ENCODE results near the gene MYOCD. TPM values are rescaled to one million over a fixed set of nuclear protein-coding genes. Genes with fewer than 3 reads are reported as not detected.
A peak's percentile ranks its signal among the peaks of the same experiment; 100 is the strongest.

The MYOCD gene
- total and polyA plus RNA-seq, 2 experiments from 2014 or later, result under 0.01 to 0.09 TPM

- in situ Hi-C loops (cut with MboI), result no loop called here
- no peak overlapping the region for H3K4me2 ChIP-seq (ENCODE audit: unreplicated experiment)
- no peaks in the 10 kb centered on the region for H3K27me3 ChIP-seq (replicated peaks; ENCODE audit: insufficient read depth)
- TF ChIP-seq EZH2phosphoT487 (IDR thresholded peaks at IDR 0.05; ENCODE audit: insufficient read depth, low read depth) (no peak), EZH2 (IDR thresholded peaks at IDR 0.05; ENCODE audit: insufficient read depth, poor library complexity, severe bottlenecking) (no peak)
- no peak overlapping the region for H3K27ac ChIP-seq
- H2AFZ ChIP-seq, result no peak overlapping the region
- no peaks in the 10 kb centered on the region for H4K20me1 ChIP-seq (ENCODE audit: insufficient read depth)
- no peak for DNase-seq
- H3K9me3 ChIP-seq (ENCODE audit: low read depth), result no peaks in the 10 kb centered on the region
- no peaks in the 10 kb centered on the region for H3K9me2 ChIP-seq (ENCODE audit: insufficient read depth)
- no peaks in the 10 kb centered on the region for H3K79me2 ChIP-seq (ENCODE audit: insufficient read depth)
- no peak overlapping the region for H3K4me3 ChIP-seq
- 60 to 63% methylated on average over 4 of the region's 4 CpGs for WGBS, 2 experiments (ENCODE audit: low coverage in 1 of 2, low lambda C conversion rate in 2 of 2, missing lambda C conversion rate in 2 of 2)
- 0 out of 2 replicates have a peak, but pooled peaks cover 4% of the 10 kb centered on the region for H3F3A ChIP-seq (ENCODE audit: insufficient read depth)
- H3K4me1 ChIP-seq (ENCODE audit: insufficient read depth), result no peaks in the 10 kb centered on the region
- no peaks in the 10 kb centered on the region for H3K36me3 ChIP-seq (ENCODE audit: low read depth)
- no peak overlapping the region for H3K9ac ChIP-seq
These were observed 40.4 kb downstream of the MYOCD start for GRCh38 chr17:12706070-12706469.

GRCh38 chr17:12709063-12709462, 43.4 kb downstream of the MYOCD start:
- H3K9ac ChIP-seq, result no peak overlapping the region
- no peaks in the 10 kb centered on the region for H3K79me2 ChIP-seq (ENCODE audit: insufficient read depth)
- no peak overlapping the region for H3K27ac ChIP-seq
- H3K36me3 ChIP-seq (ENCODE audit: low read depth), result no peaks in the 10 kb centered on the region
- H3K4me3 ChIP-seq, result no peak overlapping the region
- in situ Hi-C loops (cut with MboI), result no loop called here
- no peaks in the 10 kb centered on the region for H4K20me1 ChIP-seq (ENCODE audit: insufficient read depth)
- no peak overlapping the region for H2AFZ ChIP-seq
- H3F3A ChIP-seq (ENCODE audit: insufficient read depth), result 0 out of 2 replicates have a peak, but pooled peaks cover 4% of the 10 kb centered on the region
- no peaks in the 10 kb centered on the region for H3K27me3 ChIP-seq (replicated peaks; ENCODE audit: insufficient read depth)
- TF ChIP-seq EZH2phosphoT487 (IDR thresholded peaks at IDR 0.05; ENCODE audit: insufficient read depth, low read depth) (no peak), EZH2 (IDR thresholded peaks at IDR 0.05; ENCODE audit: insufficient read depth, poor library complexity, severe bottlenecking) (no peak)
- no peak overlapping the region for H3K4me2 ChIP-seq (ENCODE audit: unreplicated experiment)
- no peaks in the 10 kb centered on the region for H3K9me3 ChIP-seq (ENCODE audit: low read depth)
- H3K4me1 ChIP-seq (ENCODE audit: insufficient read depth), result no peaks in the 10 kb centered on the region
- DNase-seq, result peak; percentile 37
- H3K9me2 ChIP-seq (ENCODE audit: insufficient read depth), result no peaks in the 10 kb centered on the region

- in situ Hi-C loops (cut with MboI), result no loop called here
- Histone ChIP-seq H3K36me3 (ENCODE audit: low read depth) (no peaks in the 10 kb centered on the region), H3K4me2 (ENCODE audit: unreplicated experiment) (no peak overlapping the region), H3K9ac (no peak overlapping the region), H4K20me1 (ENCODE audit: insufficient read depth) (no peaks in the 10 kb centered on the region), H2AFZ (no peak overlapping the region), H3K27ac (no peak overlapping the region), H3K27me3 (replicated peaks; ENCODE audit: insufficient read depth) (no peaks in the 10 kb centered on the region), H3K4me3 (no peak overlapping the region), H3F3A (ENCODE audit: insufficient read depth) (0 out of 2 replicates have a peak, but pooled peaks cover 4% of the 10 kb centered on the region), H3K9me2 (ENCODE audit: insufficient read depth) (no peaks in the 10 kb centered on the region), H3K9me3 (ENCODE audit: low read depth) (no peaks in the 10 kb centered on the region), H3K79me2 (ENCODE audit: insufficient read depth) (no peaks in the 10 kb centered on the region), H3K4me1 (ENCODE audit: insufficient read depth) (no peaks in the 10 kb centered on the region)
- DNase-seq, result no peak
- 23 to 25% methylated on average over 4 of the region's 4 CpGs for WGBS, 2 experiments (ENCODE audit: low coverage in 1 of 2, low lambda C conversion rate in 2 of 2, missing lambda C conversion rate in 2 of 2)
- TF ChIP-seq EZH2 (IDR thresholded peaks at IDR 0.05; ENCODE audit: insufficient read depth, poor library complexity, severe bottlenecking), result no peak
These were observed 46.7 kb downstream of the MYOCD start for GRCh38 chr17:12712415-12712814.

GRCh38 chr17:12712941-12713340, 47.3 kb downstream of the MYOCD start:
- no peak overlapping the region for H3K27ac ChIP-seq
- in situ Hi-C loops (cut with MboI), result no loop called here
- H3K36me3 ChIP-seq (ENCODE audit: low read depth), result no peaks in the 10 kb centered on the region
- no peaks in the 10 kb centered on the region for H4K20me1 ChIP-seq (ENCODE audit: insufficient read depth)
- H3K4me3 ChIP-seq, result no peak overlapping the region
- H3K9ac ChIP-seq, result no peak overlapping the region
- no peaks in the 10 kb centered on the region for H3K9me2 ChIP-seq (ENCODE audit: insufficient read depth)
- H3K4me2 ChIP-seq (ENCODE audit: unreplicated experiment), result no peak overlapping the region
- 0 out of 2 replicates have a peak, but pooled peaks cover 4% of the 10 kb centered on the region for H3F3A ChIP-seq (ENCODE audit: insufficient read depth)
- 23 to 31% methylated on average over 3 of the region's 3 CpGs for WGBS, 2 experiments (ENCODE audit: low coverage in 1 of 2, low lambda C conversion rate in 2 of 2, missing lambda C conversion rate in 2 of 2)
- no peaks in the 10 kb centered on the region for H3K9me3 ChIP-seq (ENCODE audit: low read depth)
- H3K79me2 ChIP-seq (ENCODE audit: insufficient read depth), result no peaks in the 10 kb centered on the region
- H3K27me3 ChIP-seq (replicated peaks; ENCODE audit: insufficient read depth), result no peaks in the 10 kb centered on the region
- peak; percentile 22 for DNase-seq
- H2AFZ ChIP-seq, result no peak overlapping the region
- TF ChIP-seq EZH2phosphoT487 (IDR thresholded peaks at IDR 0.05; ENCODE audit: insufficient read depth, low read depth) (no peak), EZH2 (IDR thresholded peaks at IDR 0.05; ENCODE audit: insufficient read depth, poor library complexity, severe bottlenecking) (no peak)
- no peaks in the 10 kb centered on the region for H3K4me1 ChIP-seq (ENCODE audit: insufficient read depth)

GRCh38 chr17:12719948-12720347, 54.3 kb downstream of the MYOCD start:
- Histone ChIP-seq H3K9me3 (ENCODE audit: low read depth) (no peaks in the 10 kb centered on the region), H4K20me1 (ENCODE audit: insufficient read depth) (no peaks in the 10 kb centered on the region), H3K27me3 (replicated peaks; ENCODE audit: insufficient read depth) (no peaks in the 10 kb centered on the region), H3K4me1 (ENCODE audit: insufficient read depth) (no peaks in the 10 kb centered on the region), H3K9me2 (ENCODE audit: insufficient read depth) (no peaks in the 10 kb centered on the region), H3K4me3 (no peak overlapping the region), H2AFZ (no peak overlapping the region), H3K36me3 (ENCODE audit: low read depth) (no peaks in the 10 kb centered on the region), H3K4me2 (ENCODE audit: unreplicated experiment) (no peak overlapping the region), H3K9ac (no peak overlapping the region), H3K79me2 (ENCODE audit: insufficient read depth) (no peaks in the 10 kb centered on the region), H3K27ac (no peak overlapping the region), H3F3A (ENCODE audit: insufficient read depth) (no peaks in the 10 kb centered on the region)
- in situ Hi-C loops (cut with MboI), result no loop called here
- no peak for DNase-seq
- WGBS, 2 experiments (ENCODE audit: low coverage in 1 of 2, low lambda C conversion rate in 2 of 2, missing lambda C conversion rate in 2 of 2), result 89 to 90% methylated on average over 10 to 11 of the region's 11 CpGs
- TF ChIP-seq EZH2phosphoT487 (IDR thresholded peaks at IDR 0.05; ENCODE audit: insufficient read depth, low read depth) (no peak), EZH2 (IDR thresholded peaks at IDR 0.05; ENCODE audit: insufficient read depth, poor library complexity, severe bottlenecking) (no peak)
